ENCODE results near the gene AMOTL1. TPM values are rescaled to one million over a fixed set of nuclear protein-coding genes. Genes with fewer than 3 reads are reported as not detected.
A peak's percentile ranks its signal among the peaks of the same experiment; 100 is the strongest.

The AMOTL1 gene
- total RNA-seq, 1 donor from 2014 or later, result 35.9 TPM

DNA sequence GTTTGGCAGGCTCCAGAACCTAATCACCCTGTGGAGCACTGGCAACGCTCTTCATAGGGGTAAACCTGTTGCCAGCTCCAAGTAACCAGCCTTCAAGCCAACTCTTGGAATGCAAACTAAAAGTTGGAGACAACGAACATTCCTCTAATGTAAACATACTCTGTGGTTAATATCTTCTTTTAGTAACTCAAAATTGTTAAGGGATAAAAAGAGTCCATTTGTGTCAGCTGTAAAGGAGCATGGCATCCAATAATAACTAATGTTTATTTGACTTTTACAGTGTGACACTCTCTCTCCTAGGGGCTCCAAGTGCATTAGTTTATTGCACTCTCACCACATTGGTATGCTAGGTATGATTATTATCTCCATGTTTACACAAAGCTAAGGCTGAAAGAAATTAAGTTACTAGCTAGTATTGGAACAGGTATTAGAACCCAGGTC lies 31.0 kb upstream of the AMOTL1 start:
- peaks cover 9% of the 10 kb centered on the region for H3K27me3 Mint-ChIP-seq (ENCODE audit: unreplicated experiment)
- H3K27ac Mint-ChIP-seq (ENCODE audit: unreplicated experiment), result no peak overlapping the region
- no peak for DNase-seq (ENCODE audit: low spot score)
- H3K4me3 Mint-ChIP-seq (ENCODE audit: unreplicated experiment), result no peak overlapping the region
- peaks cover 4% of the 10 kb centered on the region for H3K36me3 Mint-ChIP-seq (ENCODE audit: low read depth, unreplicated experiment)
- no peaks in the 10 kb centered on the region for H3K9me3 Mint-ChIP-seq (ENCODE audit: unreplicated experiment)
- TF ChIP-seq, protein P1, sequence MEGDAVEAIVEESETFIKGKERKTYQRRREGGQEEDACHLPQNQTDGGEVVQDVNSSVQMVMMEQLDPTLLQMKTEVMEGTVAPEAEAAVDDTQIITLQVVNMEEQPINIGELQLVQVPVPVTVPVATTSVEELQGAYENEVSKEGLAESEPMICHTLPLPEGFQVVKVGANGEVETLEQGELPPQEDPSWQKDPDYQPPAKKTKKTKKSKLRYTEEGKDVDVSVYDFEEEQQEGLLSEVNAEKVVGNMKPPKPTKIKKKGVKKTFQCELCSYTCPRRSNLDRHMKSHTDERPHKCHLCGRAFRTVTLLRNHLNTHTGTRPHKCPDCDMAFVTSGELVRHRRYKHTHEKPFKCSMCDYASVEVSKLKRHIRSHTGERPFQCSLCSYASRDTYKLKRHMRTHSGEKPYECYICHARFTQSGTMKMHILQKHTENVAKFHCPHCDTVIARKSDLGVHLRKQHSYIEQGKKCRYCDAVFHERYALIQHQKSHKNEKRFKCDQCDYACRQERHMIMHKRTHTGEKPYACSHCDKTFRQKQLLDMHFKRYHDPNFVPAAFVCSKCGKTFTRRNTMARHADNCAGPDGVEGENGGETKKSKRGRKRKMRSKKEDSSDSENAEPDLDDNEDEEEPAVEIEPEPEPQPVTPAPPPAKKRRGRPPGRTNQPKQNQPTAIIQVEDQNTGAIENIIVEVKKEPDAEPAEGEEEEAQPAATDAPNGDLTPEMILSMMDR (IDR thresholded peaks at IDR 0.05; ENCODE audit: unreplicated experiment), result no peak
- peaks cover 49% of the 10 kb centered on the region for H3K4me1 Mint-ChIP-seq (ENCODE audit: unreplicated experiment)

DNA sequence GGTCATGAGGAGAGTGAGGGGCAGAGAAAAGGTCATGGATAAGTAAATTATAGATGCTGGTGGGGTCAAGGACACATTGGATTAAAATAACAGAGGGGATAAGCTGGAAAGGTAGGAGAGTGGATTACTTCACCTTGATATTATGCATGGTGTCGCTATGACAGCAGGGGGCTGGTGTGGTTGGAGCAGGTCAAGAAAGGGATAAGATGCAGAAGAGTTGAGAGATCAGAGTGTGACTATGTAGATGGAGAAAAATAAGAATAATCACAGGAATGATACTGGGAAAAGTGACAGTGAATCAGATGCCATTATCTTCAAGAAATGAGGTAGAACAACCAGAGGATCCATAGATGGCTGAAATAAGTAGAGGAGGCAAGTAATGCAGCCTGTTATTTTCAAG lies 29.4 kb upstream of the AMOTL1 start:
- peaks cover 33% of the 10 kb centered on the region for H3K4me1 Mint-ChIP-seq (ENCODE audit: unreplicated experiment)
- TF ChIP-seq, protein P1 (IDR thresholded peaks at IDR 0.05; ENCODE audit: unreplicated experiment), result no peak
- no peak overlapping the region for H3K4me3 Mint-ChIP-seq (ENCODE audit: unreplicated experiment)
- H3K36me3 Mint-ChIP-seq (ENCODE audit: low read depth, unreplicated experiment), result peaks cover 4% of the 10 kb centered on the region
- no peak for DNase-seq (ENCODE audit: low spot score)
- H3K27ac Mint-ChIP-seq (ENCODE audit: unreplicated experiment), result no peak overlapping the region
- no peaks in the 10 kb centered on the region for H3K9me3 Mint-ChIP-seq (ENCODE audit: unreplicated experiment)
- peaks cover 9% of the 10 kb centered on the region for H3K27me3 Mint-ChIP-seq (ENCODE audit: unreplicated experiment)

DNA sequence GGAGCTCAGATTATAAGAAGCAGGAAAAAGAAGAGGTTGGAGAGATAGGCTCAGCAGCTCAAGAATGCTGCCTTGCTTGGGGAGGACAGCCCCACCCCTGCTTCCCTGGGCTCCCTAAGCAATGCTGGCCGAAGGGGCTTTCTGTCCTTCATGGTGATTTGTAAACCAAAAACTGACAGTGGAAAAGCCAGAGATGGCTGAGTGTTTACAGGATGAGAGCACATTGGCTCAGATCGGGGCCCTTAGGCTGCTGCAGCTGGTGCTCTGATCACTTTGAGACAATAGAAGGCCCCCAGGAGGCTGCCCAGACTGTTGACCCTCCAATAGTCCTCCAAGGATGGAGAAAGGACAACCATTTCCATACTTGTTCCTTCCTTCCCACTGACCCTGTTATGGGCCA lies 28.8 kb upstream of the AMOTL1 start:
- TF ChIP-seq, protein P1 (IDR thresholded peaks at IDR 0.05; ENCODE audit: unreplicated experiment), result no peak
- Mint-ChIP-seq H3K27ac (ENCODE audit: unreplicated experiment) (no peak overlapping the region), H3K9me3 (ENCODE audit: unreplicated experiment) (no peaks in the 10 kb centered on the region), H3K4me3 (ENCODE audit: unreplicated experiment) (no peak overlapping the region), H3K4me1 (ENCODE audit: unreplicated experiment) (peaks cover 28% of the 10 kb centered on the region), H3K27me3 (ENCODE audit: unreplicated experiment) (peaks cover 9% of the 10 kb centered on the region), H3K36me3 (ENCODE audit: low read depth, unreplicated experiment) (peaks cover 4% of the 10 kb centered on the region)
- no peak for DNase-seq (ENCODE audit: low spot score)

DNA sequence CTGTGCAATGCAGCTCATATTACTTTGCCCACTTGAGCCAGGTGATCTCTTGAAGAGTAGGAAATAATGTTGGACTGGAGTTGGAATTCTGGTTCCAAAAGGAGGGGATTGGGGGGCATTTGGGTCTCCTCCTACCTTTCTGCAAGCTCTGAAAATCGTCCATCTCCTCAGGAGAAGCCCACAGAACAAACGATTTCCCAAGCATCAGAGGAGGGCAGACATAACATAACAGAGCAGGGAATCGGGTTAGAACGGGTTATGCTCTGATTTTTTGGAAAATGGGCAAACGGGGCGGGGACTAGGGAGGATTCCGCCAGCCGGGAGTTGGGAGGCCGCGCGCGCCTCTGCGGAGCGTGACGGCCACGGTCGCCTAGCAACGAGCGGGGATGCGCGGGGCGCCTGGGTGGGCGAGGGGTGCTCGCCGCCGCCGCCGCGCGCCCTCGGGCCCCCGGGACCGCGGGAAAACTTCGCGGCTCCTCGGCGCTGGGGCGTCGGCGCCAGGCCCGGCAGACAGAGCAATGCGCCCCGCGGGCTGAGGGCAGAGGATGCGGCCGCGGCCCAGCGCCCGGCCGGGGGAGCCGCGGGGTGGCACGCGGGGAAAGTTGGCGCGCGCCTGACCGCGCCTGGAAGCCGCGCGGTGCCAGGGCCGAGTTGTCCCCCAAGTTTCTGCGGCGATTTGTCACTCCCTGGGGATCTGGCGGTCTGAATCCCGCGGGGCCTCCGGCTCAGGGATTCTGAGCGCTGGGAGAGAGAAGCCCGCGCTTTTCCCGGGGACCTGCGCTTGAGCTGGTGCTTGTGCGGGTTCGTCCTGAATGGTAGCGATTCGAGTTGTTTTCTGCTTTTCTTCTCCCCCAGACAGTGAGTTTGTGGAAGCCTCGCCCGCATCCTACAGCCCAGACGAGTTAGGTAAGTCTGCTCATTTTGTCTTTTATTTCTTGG lies 27.8 kb upstream of the AMOTL1 start:
- Mint-ChIP-seq H3K27ac (ENCODE audit: unreplicated experiment) (peak overlapping the region; percentile 36), H3K9me3 (ENCODE audit: unreplicated experiment) (no peaks in the 10 kb centered on the region), H3K4me1 (ENCODE audit: unreplicated experiment) (peaks cover 18% of the 10 kb centered on the region), H3K27me3 (ENCODE audit: unreplicated experiment) (peaks cover 9% of the 10 kb centered on the region), H3K36me3 (ENCODE audit: low read depth, unreplicated experiment) (peaks cover 4% of the 10 kb centered on the region), H3K4me3 (ENCODE audit: unreplicated experiment) (peak overlapping the region; percentile 93)
- TF ChIP-seq, protein P1 (IDR thresholded peaks at IDR 0.05; ENCODE audit: unreplicated experiment), result no peak
- peak; percentile 46 for DNase-seq (ENCODE audit: low spot score)
